Stimulated activated CD8-positive, alpha-beta memory T cell treated with anti-CD3 and anti-CD28 coated beads, Interleukin-4, amount 100 ng/mL, for 24 hours (primary cell): ENCODE data around the gene MGAT4A.
"Not testable (repeated sequence)": the region's sequence is repeated elsewhere in the genome, so short reads cannot be mapped to it uniquely, and the experiment has no call there.

Experiments
- DNase-seq: peaks from one replicate; pipeline ENCODE4 v3.0.0-alpha.2; 2020; ENCODE audit warnings: low read depth

MGAT4A gene

GRCh38 chr2:98730053-98730706, 752 bp downstream of the MGAT4A start:
- peak; percentile 22 for DNase-seq

- DNase-seq: no peak
These were observed 1.3 kb downstream of the MGAT4A start for GRCh38 chr2:98729652-98730051.

- DNase-seq: not testable (repeated sequence)
These were observed 2.7 kb downstream of the MGAT4A start for GRCh38 chr2:98728088-98728718.

GRCh38 chr2:98727369-98728087, 3.4 kb downstream of the MGAT4A start:
- DNase-seq: no peak

- DNase-seq: no peak
These were observed 4.1 kb downstream of the MGAT4A start for GRCh38 chr2:98726735-98727368.

- DNase-seq: no peak
These were observed 4.7 kb downstream of the MGAT4A start for GRCh38 chr2:98726205-98726604.

GRCh38 chr2:98720286-98720685, 10.6 kb downstream of the MGAT4A start:
- no peak for DNase-seq

GRCh38 chr2:98717621-98718020, 13.3 kb downstream of the MGAT4A start:
- DNase-seq: no peak

- DNase-seq: no peak
These were observed 14.1 kb downstream of the MGAT4A start for GRCh38 chr2:98716786-98717185.

GRCh38 chr2:98715812-98716451, 15.0 kb downstream of the MGAT4A start:
- no peak for DNase-seq

GRCh38 chr2:98713332-98714015, 17.5 kb downstream of the MGAT4A start:
- no peak for DNase-seq

- DNase-seq: no peak
These were observed 18.8 kb downstream of the MGAT4A start for GRCh38 chr2:98712145-98712544.

GRCh38 chr2:98711506-98711905, 19.4 kb downstream of the MGAT4A start:
- no peak for DNase-seq

GRCh38 chr2:98710734-98711133, 20.2 kb downstream of the MGAT4A start:
- no peak for DNase-seq

GRCh38 chr2:98709535-98709934, 21.4 kb downstream of the MGAT4A start:
- DNase-seq: no peak

- no peak for DNase-seq
These were observed 22.3 kb downstream of the MGAT4A start for GRCh38 chr2:98708396-98709186.

GRCh38 chr2:98706591-98706990, 24.3 kb downstream of the MGAT4A start:
- DNase-seq: no peak

GRCh38 chr2:98705333-98705617, 25.7 kb downstream of the MGAT4A start:
- no peak for DNase-seq

- DNase-seq: no peak
These were observed 26.2 kb downstream of the MGAT4A start for GRCh38 chr2:98704499-98705332.

- DNase-seq: no peak
These were observed 27.2 kb downstream of the MGAT4A start for GRCh38 chr2:98703738-98704137.
